ENCODE data around the gene KCNE1. TPM values are rescaled to one million over a fixed set of nuclear protein-coding genes. Genes with fewer than 3 reads are reported as not detected.

Gene KCNE1
- total RNA-seq, 8 experiments from 2014 or later: 0.22 to 3.1 (median 1.1) TPM

DNA sequence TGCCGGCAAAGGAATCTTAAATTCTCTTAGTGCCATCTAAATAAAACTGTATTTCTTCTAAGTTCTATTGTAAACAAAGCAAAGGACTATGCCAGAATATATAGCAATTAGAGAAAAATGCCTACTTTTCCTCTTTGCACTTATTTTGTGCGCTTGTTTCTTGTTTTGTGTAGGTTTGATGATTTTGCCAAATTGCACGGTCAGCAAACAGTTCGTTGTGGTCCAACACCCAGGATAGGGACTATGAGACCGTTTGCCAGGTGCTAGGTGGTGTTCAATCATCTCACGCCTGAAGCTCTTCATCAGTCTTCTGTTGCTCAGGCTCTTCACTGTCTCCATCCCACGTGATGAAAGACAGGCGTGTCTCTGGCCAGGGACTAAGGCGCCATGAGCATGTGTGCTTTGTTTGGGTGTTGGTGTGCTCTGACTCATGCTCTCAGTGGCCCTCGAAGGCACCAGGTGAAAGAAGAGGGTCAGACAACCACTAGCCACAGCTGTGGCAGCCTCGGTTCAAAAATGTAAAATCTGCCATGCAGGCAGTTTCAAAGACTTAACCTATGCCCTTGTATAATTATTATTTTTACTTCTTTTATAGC, 36.9 kb upstream of the KCNE1 start:
- H3K4me1 ChIP-seq (replicated peaks in 1 of 2): peaks cover 2% of the 10 kb centered on the region in 2 donors
- 85 to 100% (median 88%) methylated on average over 1 to 11 of the region's 11 CpGs for WGBS, 10 experiments
- in situ Hi-C loops (cut with MboI; ENCODE audit: low pct_unique_long_range_greater_than_20kb in 2 of 9, low sequenced_read_pairs in 9 of 9, unreplicated experiment in 9 of 9): no loop called here

DNA sequence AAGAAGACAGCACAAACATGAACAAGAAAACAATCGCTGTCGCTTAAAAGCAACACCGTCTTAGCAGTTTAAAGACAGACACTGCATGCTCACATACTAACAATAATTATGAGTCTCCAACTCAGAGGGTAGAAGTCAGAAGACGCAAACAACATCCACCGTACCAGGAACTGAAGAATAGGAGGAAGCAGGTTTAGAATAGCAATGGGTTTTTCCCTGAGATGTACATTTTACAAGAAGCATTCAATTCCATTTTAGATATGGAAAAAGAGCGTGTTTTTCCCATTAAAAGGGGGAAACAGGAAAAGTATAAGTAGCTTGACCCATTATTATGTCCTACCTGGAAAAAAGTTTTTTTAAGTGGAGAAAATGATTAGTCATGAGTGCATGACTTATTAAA, 34.5 kb upstream of the KCNE1 start:
- WGBS, 10 experiments: 88 to 100% (median 92%) methylated on average over 1 to 6 of the region's 6 CpGs
- Histone ChIP-seq H3K4me1 (replicated peaks in 1 of 2) (peaks cover 2% of the 10 kb centered on the region in 2 donors), H3K4me3 (no peak overlapping the region), H3K27ac (no peak overlapping the region)
- in situ Hi-C loops (cut with MboI; ENCODE audit: low pct_unique_long_range_greater_than_20kb in 2 of 9, low sequenced_read_pairs in 9 of 9, unreplicated experiment in 9 of 9): no loop called here
- ATAC-seq (replicated peaks in 6 of 8): no peak

More for the DNA sequence above, 36.9 kb upstream of the KCNE1 start:
- no peak overlapping the region for H3K27ac ChIP-seq
- no peak overlapping the region for H3K4me3 ChIP-seq
- no peak for ATAC-seq (replicated peaks in 6 of 8)

GRCh38 chr21:34545079-34545884, 33.3 kb upstream of the KCNE1 start:
- peak in 4 of 8 experiments; percentile 23 to 46 (median 38) for ATAC-seq (replicated peaks in 6 of 8)
- no peak overlapping the region for H3K27ac ChIP-seq
- peaks cover 2% of the 10 kb centered on the region in 2 donors for H3K4me1 ChIP-seq (replicated peaks in 1 of 2)
- 0 to 80% (median 60%) methylated on average over 1 to 8 of the region's 10 CpGs; no CpG with 5 or more reads in 2 of the 10 experiments for WGBS, 10 experiments
- in situ Hi-C loops (cut with MboI; ENCODE audit: low pct_unique_long_range_greater_than_20kb in 2 of 9, low sequenced_read_pairs in 9 of 9, unreplicated experiment in 9 of 9): no loop called here
- no peak overlapping the region for H3K4me3 ChIP-seq

- peak in 3 of 8 experiments; percentile 59 to 84 (median 73) for ATAC-seq (replicated peaks in 6 of 8)
- H3K4me1 ChIP-seq (replicated peaks in 1 of 2): peaks cover 2% of the 10 kb centered on the region in 2 donors
- no peak overlapping the region for H3K4me3 ChIP-seq
- 67 to 100% (median 92%) methylated on average over 2 to 7 of the region's 7 CpGs; no CpG with 5 or more reads in 4 of the 10 experiments for WGBS, 10 experiments
- H3K27ac ChIP-seq: no peak overlapping the region
- in situ Hi-C loops (cut with MboI; ENCODE audit: low pct_unique_long_range_greater_than_20kb in 2 of 9, low sequenced_read_pairs in 9 of 9, unreplicated experiment in 9 of 9): no loop called here
Measured at GRCh38 chr21:34544032-34544496, 32.1 kb upstream of the KCNE1 start.

GRCh38 chr21:34543017-34543416, 31.0 kb upstream of the KCNE1 start:
- 55 to 100% (median 84%) methylated on average over 1 to 3 of the region's 3 CpGs; no CpG with 5 or more reads in 2 of the 10 experiments for WGBS, 10 experiments
- no peak for ATAC-seq (replicated peaks in 6 of 8)
- in situ Hi-C loops (cut with MboI; ENCODE audit: low pct_unique_long_range_greater_than_20kb in 2 of 9, low sequenced_read_pairs in 9 of 9, unreplicated experiment in 9 of 9): no loop called here
- Histone ChIP-seq H3K4me3 (no peak overlapping the region), H3K4me1 (replicated peaks in 1 of 2) (peaks cover 2% of the 10 kb centered on the region in 2 donors), H3K27ac (no peak overlapping the region)

DNA sequence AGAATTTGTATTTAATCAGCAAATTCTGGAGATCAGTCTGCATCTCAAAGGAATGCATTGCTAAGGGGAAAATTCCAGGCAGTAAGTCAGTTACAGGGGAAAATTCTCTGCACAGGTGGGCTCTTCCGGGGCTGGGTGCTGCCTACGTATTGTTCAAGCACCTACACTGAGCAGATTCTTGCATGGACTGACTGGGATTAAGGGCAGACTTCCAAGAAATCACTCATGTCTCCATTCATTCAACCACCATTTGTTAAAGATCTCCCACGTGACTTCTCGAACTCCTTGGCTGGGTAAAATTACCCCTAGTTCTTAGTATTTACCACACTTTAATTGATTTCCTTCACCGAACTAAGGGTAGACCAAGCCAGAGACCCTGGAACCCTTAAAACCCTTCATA, 28.2 kb upstream of the KCNE1 start:
- peak in 1 of 8 experiments; percentile 34 for ATAC-seq (replicated peaks in 6 of 8)
- H3K4me3 ChIP-seq: no peak overlapping the region
- no peaks in the 10 kb centered on the region for H3K4me1 ChIP-seq (replicated peaks in 1 of 2)
- no peak overlapping the region for H3K27ac ChIP-seq
- in situ Hi-C loops (cut with MboI; ENCODE audit: low pct_unique_long_range_greater_than_20kb in 2 of 9, low sequenced_read_pairs in 9 of 9, unreplicated experiment in 9 of 9): no loop called here
- WGBS, 10 experiments: 49 to 100% (median 90%) methylated on average over 1 to 5 of the region's 5 CpGs; no CpG with 5 or more reads in 1 of the 10 experiments

- ATAC-seq (replicated peaks in 6 of 8): no peak
Measured at GRCh38 chr21:34537838-34538237, 25.8 kb upstream of the KCNE1 start.

DNA sequence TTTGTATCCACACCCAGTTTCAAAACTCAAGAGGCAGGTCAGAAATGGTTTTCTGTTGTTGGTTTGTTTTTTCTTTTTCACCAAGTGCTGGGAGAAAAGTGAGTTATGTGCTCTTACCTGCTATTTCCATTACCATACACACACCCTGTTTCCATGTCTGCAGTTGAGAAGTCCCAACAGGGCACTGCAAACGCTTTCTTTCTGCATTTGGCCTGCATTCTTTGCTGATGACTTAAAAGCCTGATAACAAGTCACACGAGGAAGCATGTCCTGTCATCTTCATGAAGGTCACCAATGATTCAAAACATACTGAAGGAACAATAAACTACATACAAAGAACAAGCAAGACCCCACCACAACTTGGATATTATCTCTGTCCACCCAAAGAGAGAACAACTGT, 24.8 kb upstream of the KCNE1 start:
- no peak overlapping the region for H3K27ac ChIP-seq
- H3K4me1 ChIP-seq (replicated peaks in 1 of 2): no peaks in the 10 kb centered on the region
- no peak overlapping the region for H3K4me3 ChIP-seq
- in situ Hi-C loops (cut with MboI; ENCODE audit: low pct_unique_long_range_greater_than_20kb in 2 of 9, low sequenced_read_pairs in 9 of 9, unreplicated experiment in 9 of 9): no loop called here
- WGBS, 10 experiments: 0 to 100% (median 64%) methylated on average over 1 to 2 of the region's 2 CpGs; no CpG with 5 or more reads in 2 of the 10 experiments
- no peak for ATAC-seq (replicated peaks in 6 of 8)

More at GRCh38 chr21:34537838-34538237, 25.8 kb upstream of the KCNE1 start:
- Histone ChIP-seq H3K27ac (no peak overlapping the region), H3K4me3 (no peak overlapping the region), H3K4me1 (replicated peaks in 1 of 2) (no peaks in the 10 kb centered on the region)
- WGBS, 10 experiments: 77 to 100% (median 94%) methylated on average over 1 to 3 of the region's 3 CpGs; no CpG with 5 or more reads in 2 of the 10 experiments
- in situ Hi-C loops (cut with MboI; ENCODE audit: low pct_unique_long_range_greater_than_20kb in 2 of 9, low sequenced_read_pairs in 9 of 9, unreplicated experiment in 9 of 9): no loop called here

DNA sequence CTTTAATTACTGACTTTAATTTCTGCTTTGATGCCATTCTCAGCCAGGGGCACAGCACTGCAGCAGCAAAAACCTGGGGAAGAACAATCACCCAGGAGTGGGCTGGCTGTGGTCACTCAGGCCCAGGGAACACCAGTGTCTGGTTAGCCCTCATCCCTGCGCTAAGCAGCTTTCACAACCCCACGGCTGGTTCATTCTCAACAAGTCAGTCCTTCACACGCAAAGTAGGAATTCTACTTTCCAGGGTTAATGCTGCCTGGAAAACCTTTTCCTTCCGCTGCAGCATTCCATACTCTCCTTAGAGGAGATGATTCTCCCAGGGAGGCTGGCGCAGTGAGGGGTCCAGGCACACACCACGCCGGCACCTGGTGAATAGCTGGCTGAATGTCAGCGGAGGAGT, 24.3 kb upstream of the KCNE1 start:
- H3K4me1 ChIP-seq (replicated peaks in 1 of 2): no peaks in the 10 kb centered on the region
- in situ Hi-C loops (cut with MboI; ENCODE audit: low pct_unique_long_range_greater_than_20kb in 2 of 9, low sequenced_read_pairs in 9 of 9, unreplicated experiment in 9 of 9): no loop called here
- WGBS, 10 experiments: 73 to 100% (median 88%) methylated on average over 1 to 7 of the region's 8 CpGs
- peak in 1 of 8 experiments; percentile 17 for ATAC-seq (replicated peaks in 6 of 8)
- H3K4me3 ChIP-seq: no peak overlapping the region
- H3K27ac ChIP-seq: no peak overlapping the region

DNA sequence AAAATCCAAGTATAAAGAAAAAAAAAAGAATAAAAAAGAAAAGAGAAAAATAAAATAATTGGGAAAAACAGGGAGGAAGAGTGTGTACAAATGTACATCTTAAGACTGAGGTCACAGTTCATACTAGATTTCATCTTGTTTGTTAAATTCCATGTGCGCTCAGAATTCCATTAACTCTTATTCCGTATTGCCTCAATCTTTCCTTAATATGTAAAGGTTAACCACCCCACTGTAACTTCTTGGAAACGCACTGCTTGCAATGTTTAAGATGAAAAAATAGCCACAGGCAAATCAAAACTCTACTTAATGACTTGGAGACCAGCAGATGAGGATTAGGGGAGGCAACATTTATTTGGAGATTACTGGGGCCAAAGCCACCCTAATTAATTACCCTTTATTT, 23.9 kb upstream of the KCNE1 start:
- no peak overlapping the region for H3K27ac ChIP-seq
- H3K4me1 ChIP-seq (replicated peaks in 1 of 2): no peaks in the 10 kb centered on the region
- ATAC-seq (replicated peaks in 6 of 8): peak in 1 of 8 experiments; percentile 24
- H3K4me3 ChIP-seq: no peak overlapping the region
- 5 to 100% (median 95%) methylated on average over 2 to 3 of the region's 3 CpGs for WGBS, 10 experiments
- in situ Hi-C loops (cut with MboI; ENCODE audit: low pct_unique_long_range_greater_than_20kb in 2 of 9, low sequenced_read_pairs in 9 of 9, unreplicated experiment in 9 of 9): no loop called here

DNA sequence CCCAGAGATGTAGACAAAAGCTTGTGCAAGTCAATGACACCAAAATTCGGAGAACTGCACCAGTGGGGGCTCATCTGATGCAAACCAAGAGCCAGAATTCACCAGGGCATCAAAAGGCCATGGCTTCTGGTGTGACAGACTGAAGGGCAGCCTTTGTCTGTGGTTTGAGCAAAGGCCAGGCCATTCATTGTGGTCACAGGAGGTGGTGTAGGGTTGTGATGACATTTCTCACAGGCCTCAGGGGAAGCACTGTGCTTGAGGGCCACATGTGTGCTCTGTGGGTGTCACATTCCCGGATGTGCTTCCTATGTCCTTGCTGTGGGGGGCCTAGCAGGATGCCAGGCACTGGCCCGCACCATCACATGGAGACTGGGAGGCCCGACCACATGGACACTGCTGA, 22.5 kb upstream of the KCNE1 start:
- 43 to 100% (median 80%) methylated on average over 1 to 2 of the region's 4 CpGs; no CpG with 5 or more reads in 4 of the 10 experiments for WGBS, 10 experiments
- Histone ChIP-seq H3K27ac (no peak overlapping the region), H3K4me1 (replicated peaks in 1 of 2) (no peaks in the 10 kb centered on the region), H3K4me3 (no peak overlapping the region)
- ATAC-seq (replicated peaks in 6 of 8): peak in 1 of 8 experiments; percentile 11
- in situ Hi-C loops (cut with MboI; ENCODE audit: low pct_unique_long_range_greater_than_20kb in 2 of 9, low sequenced_read_pairs in 9 of 9, unreplicated experiment in 9 of 9): no loop called here

DNA sequence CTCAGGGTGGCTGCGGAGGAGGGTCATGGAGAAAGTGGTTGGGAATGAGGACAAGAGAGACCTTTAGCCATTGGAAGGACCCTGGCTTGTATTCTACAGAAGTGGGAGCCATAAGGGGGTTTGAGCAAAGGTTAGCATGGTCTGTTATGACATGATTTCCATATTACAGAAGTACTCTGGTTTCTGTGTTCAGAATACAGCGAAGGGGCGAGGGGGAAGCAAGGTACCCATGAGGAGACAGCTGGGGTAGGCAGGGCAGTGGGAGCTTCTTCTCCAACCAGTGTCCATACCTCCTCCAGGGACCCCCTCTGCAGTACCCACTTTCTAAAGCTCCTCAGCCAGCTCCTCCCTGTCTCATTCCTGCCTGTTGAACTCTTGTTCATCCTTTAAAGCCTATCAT, 21.9 kb upstream of the KCNE1 start:
- in situ Hi-C loops (cut with MboI; ENCODE audit: low pct_unique_long_range_greater_than_20kb in 2 of 9, low sequenced_read_pairs in 9 of 9, unreplicated experiment in 9 of 9): no loop called here
- Histone ChIP-seq H3K27ac (no peak overlapping the region), H3K4me3 (no peak overlapping the region), H3K4me1 (replicated peaks in 1 of 2) (no peaks in the 10 kb centered on the region)
- 83 to 100% (median 100%) methylated on average over 1 to 3 of the region's 3 CpGs; no CpG with 5 or more reads in 5 of the 10 experiments for WGBS, 10 experiments
- ATAC-seq (replicated peaks in 6 of 8): no peak

DNA sequence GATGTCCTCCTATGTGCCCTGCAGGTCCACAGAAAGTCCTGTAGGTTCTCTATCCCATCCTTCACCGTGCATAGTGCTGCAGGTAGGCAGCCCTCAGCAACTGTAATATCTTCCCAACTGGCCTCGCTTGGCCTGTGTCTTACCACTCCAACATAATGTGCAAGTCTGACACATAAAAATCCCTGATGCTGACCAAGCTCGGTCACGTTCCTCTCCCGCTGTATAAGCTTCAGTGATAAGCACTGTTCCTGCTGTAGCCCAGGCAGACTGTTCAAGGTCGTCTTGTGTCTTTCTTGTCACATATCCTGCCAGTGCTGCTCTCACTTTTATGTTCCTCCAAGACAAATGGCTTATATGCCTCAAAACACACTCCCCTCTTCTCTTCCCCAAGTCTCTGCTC, 19.4 kb upstream of the KCNE1 start:
- Histone ChIP-seq H3K4me3 (no peak overlapping the region), H3K4me1 (replicated peaks in 1 of 2) (peaks cover 0 to 8% of the 10 kb centered on the region in 2 donors), H3K27ac (no peak overlapping the region)
- WGBS, 10 experiments: 20 to 100% (median 88%) methylated on average over 1 to 5 of the region's 6 CpGs; no CpG with 5 or more reads in 2 of the 10 experiments
- ATAC-seq (replicated peaks in 6 of 8): no peak
- in situ Hi-C loops (cut with MboI; ENCODE audit: low pct_unique_long_range_greater_than_20kb in 2 of 9, low sequenced_read_pairs in 9 of 9, unreplicated experiment in 9 of 9): no loop called here

Data from motor neuron (in vitro differentiated cells).